Endothelial cell of umbilical vein (primary cell): ENCODE data around the gene EXT2. TPM values are rescaled to one million over a fixed set of nuclear protein-coding genes. Genes with fewer than 3 reads are reported as not detected.

ENCODE experiments used
- BruUV-seq: library from RNA; stranded (reverse); fragments of 400-500 nt; replicated peaks from 2 replicates; lab custom pipeline; 2021; lab: Mats Ljungman, UMichigan
- CTCF ChIA-PET: fragments of 300-600, 350-600 bp; sonication (Branson Sonifier 250); formaldehyde crosslinking; loops from one replicate; lab custom pipeline; 2021; ENCODE audit warnings: antibody characterized with exemption, inconsistent platforms; lab: Charles Lee
- POLR2A ChIA-PET: fragments of 300-600, 350-600 bp; sonication (Branson Sonifier 250); formaldehyde crosslinking; loops from one replicate; lab custom pipeline; 2021; ENCODE audit warnings: antibody characterized with exemption, inconsistent platforms; lab: Charles Lee
- DNase-seq: peaks from one replicate; pipeline ENCODE4 v3.0.0-alpha.2; 2011; ENCODE audit warnings: low read depth, low spot score
- FAIRE-seq: peaks from 2 replicates; lab custom pipeline; 2011; peaks lifted over from hg19 to GRCh38; lab: Jason Lieb, UNC
- H2AFZ ChIP-seq: 2 replicates; pipeline ENCODE4 v1.6.0; 2012; ENCODE audit warnings: low read depth, low read length, control low read depth, inconsistent platforms
- H3K27ac ChIP-seq: 2 replicates; pipeline ENCODE4 v1.5.1; 2011; ENCODE audit warnings: low read depth, mild to moderate bottlenecking, control low read depth, low read length, moderate library complexity; ENCODE audit not compliant: insufficient read depth
- H3K27me3 ChIP-seq, 2 experiments: 2 replicates each; pipeline versions ENCODE4 v1.6.0 to v1.6.1; 2011; ENCODE audit warnings: low read length in 2 of 2, mixed read lengths in 1 of 2; ENCODE audit not compliant: control insufficient read depth in 2 of 2, insufficient read depth in 2 of 2
- H3K36me3 ChIP-seq, 2 experiments: 2 replicates in 1 of 2; 3 replicates in 1 of 2; pipeline ENCODE4 v1.5.1; 2011; ENCODE audit warnings: low read length in 2 of 2, mild to moderate bottlenecking in 1 of 2, moderate library complexity in 1 of 2; ENCODE audit not compliant: control insufficient read depth in 2 of 2, insufficient read depth in 2 of 2; ENCODE audit errors: extremely low read depth in 1 of 2
- H3K4me1 ChIP-seq: 3 replicates; pipeline ENCODE4 v1.5.1; 2011; ENCODE audit warnings: mild to moderate bottlenecking, low read length; ENCODE audit not compliant: control insufficient read depth, insufficient read depth; ENCODE audit errors: extremely low read depth
- H3K4me2 ChIP-seq: 2 replicates; pipeline ENCODE4 v1.6.1; 2011; ENCODE audit warnings: low read length, control low read depth, mixed read lengths; ENCODE audit not compliant: insufficient read depth
- H3K4me3 ChIP-seq, 3 experiments: fragments of 200-600 bp in 1 of 3; sonication (generic), shearing (Covaris generic) in 1 of 3; replicated peaks in 1 of 3; 2 replicates each; pipeline ENCODE4 v1.5.1; 2011 to 2016; ENCODE audit warnings: control low read depth in 3 of 3, low read length in 3 of 3, mild to moderate bottlenecking in 2 of 3, inconsistent platforms in 1 of 3, low read depth in 1 of 3, moderate library complexity in 1 of 3; ENCODE audit not compliant: insufficient read depth in 1 of 3
- H3K79me2 ChIP-seq: 2 replicates; pipeline ENCODE4 v1.6.0; 2012; ENCODE audit warnings: low read length, inconsistent platforms; ENCODE audit not compliant: control insufficient read depth, insufficient read depth
- H3K9ac ChIP-seq: replicated peaks from 2 replicates; pipeline ENCODE3; 2011; ENCODE audit warnings: low read length, control low read depth; ENCODE audit not compliant: insufficient read depth; ENCODE audit errors: extremely low read depth
- H3K9me1 ChIP-seq: replicated peaks from 3 replicates; pipeline ENCODE4 v1.6.0; 2011; ENCODE audit warnings: mild to moderate bottlenecking, low read length; ENCODE audit not compliant: control insufficient read depth, insufficient read depth; ENCODE audit errors: extremely low read depth
- H3K9me3 ChIP-seq: replicated peaks from 2 replicates; pipeline ENCODE4 v1.5.1; 2012; ENCODE audit warnings: low read length, inconsistent platforms; ENCODE audit not compliant: control insufficient read depth, insufficient read depth
- H4K20me1 ChIP-seq: replicated peaks from 2 replicates; pipeline ENCODE3; 2011; ENCODE audit warnings: mild to moderate bottlenecking, low read length; ENCODE audit not compliant: control insufficient read depth, insufficient read depth; ENCODE audit errors: extremely low read depth
- EZH2 ChIP-seq: IDR thresholded peaks from 2 replicates; pipeline ENCODE4 v1.6.1; 2012; ENCODE audit warnings: borderline replicate concordance, low read depth, mild to moderate bottlenecking, moderate library complexity, low read length, inconsistent platforms; ENCODE audit not compliant: severe bottlenecking
- FOS ChIP-seq: IDR thresholded peaks from 2 replicates; pipeline ENCODE4 v1.6.1; 2011; ENCODE audit warnings: mild to moderate bottlenecking, low read length, moderate library complexity, borderline replicate concordance; ENCODE audit not compliant: insufficient read depth
- GATA2 ChIP-seq: IDR thresholded peaks from 2 replicates; pipeline ENCODE4 v1.7.0; 2011; ENCODE audit warnings: low read depth, mild to moderate bottlenecking, moderate library complexity, mixed read lengths, low read length; ENCODE audit not compliant: insufficient read length, insufficient read depth
- JUN ChIP-seq: IDR thresholded peaks from 2 replicates; pipeline ENCODE4 v1.6.1; 2011; ENCODE audit warnings: borderline replicate concordance, low read depth; ENCODE audit not compliant: insufficient read length, insufficient read depth
- MAX ChIP-seq: IDR thresholded peaks from 2 replicates; pipeline ENCODE4 v1.6.1; 2011; ENCODE audit not compliant: insufficient read depth, insufficient read length
- MYC ChIP-seq: IDR thresholded peaks from one replicate; pipeline ENCODE4 v1.6.1; 2011; ENCODE audit warnings: mild to moderate bottlenecking, low read depth, low read length
- POLR2A ChIP-seq: IDR thresholded peaks from 2 replicates; pipeline ENCODE4 v1.6.1; 2012; ENCODE audit warnings: low read depth, mild to moderate bottlenecking, control low read depth, low read length
- POLR2AphosphoS5 ChIP-seq: IDR thresholded peaks from 2 replicates; pipeline ENCODE4 v1.6.1; 2012; ENCODE audit warnings: low read depth, mild to moderate bottlenecking, control low read depth, low read length, moderate library complexity; ENCODE audit not compliant: insufficient read depth
- dilution Hi-C: fragments of 300-500 bp; cut with MboI; formaldehyde crosslinking; loops from one replicate; pipeline ENCODE4 v1.15.0; 2019; ENCODE audit warnings: low sequenced_read_pairs; ENCODE audit not compliant: extremely low pct_ligation_motif_present
- intact Hi-C: fragments of 100-400 bp; cut with micrococcal nuclease; formaldehyde crosslinking; loops from one replicate; pipeline ENCODE4 v1.10.0; 2022
- polyA plus RNA-seq, 4 experiments: library from polyadenylated mRNA; depleted of rRNA in 3 of 4; stranded (reverse) in 3 of 4; unstranded in 1 of 4; fragments of >200 nt; gene quantifications; 2 replicates each; pipeline versions ENCODE4 v1.2.1 to v1.2.3, GENCODE V29; 2011 to 2012; ENCODE audit warnings: missing spikeins in 1 of 4
- total RNA-seq: library from RNA; stranded (reverse); gene quantifications from 2 replicates; pipeline ENCODE4 v1.2.3, GENCODE V29; 2021
- TF ChIP-seq, protein P1 (sequence below), 2 donors: IDR thresholded peaks; 1 replicate in 1 of 2; 2 replicates in 1 of 2; pipeline ENCODE4 v1.5.1; 2011; ENCODE audit warnings: low read length in 2 of 2, mild to moderate bottlenecking in 2 of 2, moderate library complexity in 2 of 2, control low read depth in 1 of 2, inconsistent platforms in 1 of 2, low read depth in 1 of 2; ENCODE audit not compliant: insufficient read depth in 1 of 2; ENCODE audit errors: extremely low read depth in 1 of 2

The EXT2 gene
- total and polyA plus RNA-seq, 2 donors (not counting 3 experiments of a cell fraction or from before 2014, with no cell fraction given), result 50.9 to 60.3 TPM

- no TSS peak for BruUV-seq
- no peak overlapping the region for H3K4me2 ChIP-seq
- no peaks in the 10 kb centered on the region for H3K9me3 ChIP-seq
- H2AFZ ChIP-seq, result no peak overlapping the region
- dilution Hi-C loops, result no loop called here
- FAIRE-seq (no peak), DNase-seq (no peak)
- no peak overlapping the region for H3K4me3 ChIP-seq
- intact Hi-C loops, result no loop called here
- no peaks in the 10 kb centered on the region for H4K20me1 ChIP-seq
- H3K27ac ChIP-seq, result no peak overlapping the region
- no peaks in the 10 kb centered on the region for H3K79me2 ChIP-seq
- POLR2A ChIA-PET, result no interaction called here
- H3K4me1 ChIP-seq, result peaks cover 7% of the 10 kb centered on the region
- H3K9ac ChIP-seq, result no peak overlapping the region
- CTCF ChIA-PET, result interaction anchor here (0.7 kb wide), 1 partner anchor 17 kb away, joined by 3 read pairs; no protein-coding TSS in a partner anchor
- TF ChIP-seq MYC, result no peak
- TF ChIP-seq EZH2, result no peak
- no peak for TF ChIP-seq JUN
- TF ChIP-seq POLR2A, result no peak
- TF ChIP-seq, protein P1, sequence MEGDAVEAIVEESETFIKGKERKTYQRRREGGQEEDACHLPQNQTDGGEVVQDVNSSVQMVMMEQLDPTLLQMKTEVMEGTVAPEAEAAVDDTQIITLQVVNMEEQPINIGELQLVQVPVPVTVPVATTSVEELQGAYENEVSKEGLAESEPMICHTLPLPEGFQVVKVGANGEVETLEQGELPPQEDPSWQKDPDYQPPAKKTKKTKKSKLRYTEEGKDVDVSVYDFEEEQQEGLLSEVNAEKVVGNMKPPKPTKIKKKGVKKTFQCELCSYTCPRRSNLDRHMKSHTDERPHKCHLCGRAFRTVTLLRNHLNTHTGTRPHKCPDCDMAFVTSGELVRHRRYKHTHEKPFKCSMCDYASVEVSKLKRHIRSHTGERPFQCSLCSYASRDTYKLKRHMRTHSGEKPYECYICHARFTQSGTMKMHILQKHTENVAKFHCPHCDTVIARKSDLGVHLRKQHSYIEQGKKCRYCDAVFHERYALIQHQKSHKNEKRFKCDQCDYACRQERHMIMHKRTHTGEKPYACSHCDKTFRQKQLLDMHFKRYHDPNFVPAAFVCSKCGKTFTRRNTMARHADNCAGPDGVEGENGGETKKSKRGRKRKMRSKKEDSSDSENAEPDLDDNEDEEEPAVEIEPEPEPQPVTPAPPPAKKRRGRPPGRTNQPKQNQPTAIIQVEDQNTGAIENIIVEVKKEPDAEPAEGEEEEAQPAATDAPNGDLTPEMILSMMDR (IDR thresholded peaks at IDR 0.05; ENCODE audit: extremely low read depth in 1 of 2, insufficient read depth in 1 of 2, low read depth in 1 of 2, low read length in 2 of 2), result no peak
- no peak for TF ChIP-seq POLR2AphosphoS5
- TF ChIP-seq MAX, result no peak
- TF ChIP-seq GATA2, result no peak
- no peak for TF ChIP-seq FOS
- no peaks in the 10 kb centered on the region for H3K9me1 ChIP-seq
- no peaks in the 10 kb centered on the region for H3K27me3 ChIP-seq
- H3K36me3 ChIP-seq, result no peaks in the 10 kb centered on the region
Measured at GRCh38 chr11:44146931-44147330, 51.5 kb downstream of the EXT2 start.
